HG02759 (cell line): ENCODE results near the gene LRBA.

Experiments
- ATAC-seq: cut with Tn5 transposase; IDR thresholded peaks from one replicate; pipeline ENCODE4 v1.9.1; 2021; ENCODE audit warnings: mild to moderate bottlenecking, moderate library complexity; ENCODE audit not compliant: unreplicated experiment

The LRBA gene

DNA sequence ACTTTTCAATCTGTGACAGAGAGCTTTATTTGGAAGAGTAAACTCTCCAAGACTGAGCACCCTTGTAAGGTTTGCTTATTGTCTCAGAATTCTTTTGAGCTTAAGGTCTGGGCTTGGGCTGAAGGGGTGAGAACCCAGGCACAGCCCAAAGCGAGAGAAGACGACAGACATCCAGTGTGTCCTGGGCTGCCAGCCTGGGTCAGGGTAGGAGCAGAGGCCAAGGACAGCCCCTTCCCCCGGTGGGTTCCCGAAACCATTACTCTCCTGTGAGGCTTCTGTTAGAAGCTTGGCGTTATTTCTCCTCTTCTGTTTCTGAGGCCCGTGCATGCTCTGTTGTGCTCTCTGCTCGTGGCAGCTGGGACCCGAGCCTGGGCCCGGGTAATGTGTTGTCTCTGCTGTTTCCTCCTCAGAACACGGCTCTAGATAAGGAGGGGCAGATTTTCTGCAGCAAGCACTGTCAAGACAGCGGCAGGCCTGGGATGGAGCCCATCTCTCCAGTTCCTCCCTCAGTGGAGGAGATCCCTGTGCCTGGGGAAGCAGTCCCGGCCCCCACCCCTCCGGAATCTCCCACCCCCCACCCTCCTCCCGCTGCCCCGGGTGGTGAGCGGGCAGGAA lies 759.4 kb downstream of the LRBA start:
- ATAC-seq: no peak

DNA sequence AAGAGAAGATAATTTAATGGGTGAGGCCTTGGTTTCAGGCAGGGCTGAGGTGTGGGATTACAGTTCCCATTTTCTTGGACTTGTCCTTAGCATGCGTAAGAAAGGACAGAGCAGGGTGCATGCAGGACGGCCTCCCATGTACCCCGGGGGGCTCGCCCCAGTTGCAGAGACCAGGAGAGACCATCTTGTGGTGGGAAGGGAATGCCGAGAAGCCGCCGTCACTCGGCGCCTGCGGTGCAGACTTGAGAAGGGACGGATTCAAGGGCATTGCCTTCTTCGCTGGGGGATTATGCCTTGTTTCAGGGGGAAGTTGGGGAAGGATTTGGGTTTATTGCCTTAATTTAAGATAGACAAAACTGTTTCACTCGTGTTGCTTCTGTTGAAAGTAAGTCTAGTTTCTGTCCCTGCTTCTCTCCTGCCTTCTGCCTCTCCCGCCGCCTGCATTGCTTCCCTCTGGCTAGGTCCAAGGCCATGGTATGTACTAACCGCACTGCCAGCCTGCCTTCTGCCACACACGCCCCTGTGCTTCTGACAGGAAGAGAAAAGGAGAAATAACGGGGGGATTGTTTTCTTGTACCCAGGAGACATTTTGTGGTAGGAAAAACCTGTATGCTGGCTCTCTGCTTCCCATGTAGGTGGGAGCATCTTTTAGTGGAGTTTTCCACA lies 761.0 kb downstream of the LRBA start:
- ATAC-seq: no peak

DNA sequence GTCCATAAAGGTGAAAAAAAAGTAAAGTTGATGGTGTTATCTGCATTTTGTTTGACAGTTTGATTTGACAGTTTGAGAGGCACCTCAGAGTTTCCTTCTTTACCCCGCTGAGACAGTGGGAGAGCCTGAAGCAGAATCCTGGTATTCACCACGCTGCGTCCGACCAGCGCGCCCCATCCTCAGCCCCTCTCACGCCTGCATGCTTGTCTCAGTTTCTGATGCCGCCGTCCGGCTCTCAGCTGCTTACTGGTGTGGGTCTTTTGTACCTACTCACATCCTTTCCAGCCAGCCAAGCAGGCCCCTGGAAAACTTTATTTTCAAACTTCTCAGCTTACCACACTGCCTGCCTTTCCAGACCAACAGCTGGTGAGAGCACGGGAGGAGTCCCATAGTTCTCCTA lies 761.7 kb downstream of the LRBA start:
- ATAC-seq: no peak

DNA sequence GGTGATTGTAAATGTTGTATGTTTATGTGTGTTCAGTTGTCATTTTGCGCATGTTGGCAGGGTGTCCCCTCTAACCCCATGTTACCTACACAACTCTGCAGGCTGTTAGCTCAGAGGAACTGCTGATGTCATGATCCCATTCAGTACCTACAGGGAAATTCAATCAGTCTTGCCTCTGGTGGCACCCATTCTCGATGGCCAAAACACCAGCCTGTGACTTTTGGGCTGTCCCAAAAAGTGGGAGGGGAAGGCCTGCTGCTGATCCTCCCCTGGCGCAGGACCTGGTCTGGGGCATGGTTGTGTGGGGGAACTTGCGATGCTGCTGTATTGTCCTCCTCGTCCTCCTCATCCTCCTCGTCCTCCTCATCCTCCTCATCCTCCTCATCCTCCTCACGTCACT lies 762.3 kb downstream of the LRBA start:
- no peak for ATAC-seq

DNA sequence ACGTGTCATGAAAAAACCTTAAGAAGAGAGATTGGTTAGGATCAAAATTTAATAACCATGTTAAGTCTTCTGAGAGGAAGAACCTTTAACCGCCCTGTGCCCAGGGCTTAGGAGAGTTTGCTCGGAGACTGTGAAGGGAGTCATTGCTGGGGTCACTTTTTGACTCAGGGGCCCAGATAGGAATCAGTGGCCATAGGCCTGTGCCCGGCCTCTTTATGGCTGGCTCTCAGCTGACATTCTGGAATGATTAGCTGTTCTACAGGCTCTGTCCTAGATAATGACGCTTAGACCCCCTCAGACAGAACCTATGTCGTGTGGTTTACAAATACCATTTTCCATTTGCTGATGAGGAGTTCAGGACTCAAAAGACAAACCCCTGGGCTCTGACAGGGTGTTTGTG lies 762.8 kb downstream of the LRBA start:
- no peak for ATAC-seq

DNA sequence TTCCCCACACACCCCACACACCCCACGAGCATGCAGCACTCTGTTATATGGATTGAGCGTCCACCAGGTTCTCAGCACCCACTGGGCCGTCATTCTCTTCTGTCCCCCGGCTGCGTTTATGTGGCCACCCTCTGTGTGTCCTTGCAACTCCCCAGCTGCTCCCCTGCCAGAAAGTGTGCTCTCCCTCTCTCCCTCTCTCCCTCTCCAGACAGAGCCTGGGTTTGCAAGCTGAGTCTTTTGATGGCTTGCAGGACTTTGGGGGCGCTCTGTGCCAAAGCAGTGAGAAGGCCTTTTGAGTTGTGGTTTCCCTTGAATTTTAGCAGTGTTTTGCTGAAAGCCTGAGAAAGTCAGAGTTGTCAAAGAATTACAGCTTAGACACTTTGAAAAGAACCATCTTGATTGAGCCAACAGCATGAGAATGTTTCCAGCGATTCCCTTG lies 763.3 kb downstream of the LRBA start:
- ATAC-seq: no peak

DNA sequence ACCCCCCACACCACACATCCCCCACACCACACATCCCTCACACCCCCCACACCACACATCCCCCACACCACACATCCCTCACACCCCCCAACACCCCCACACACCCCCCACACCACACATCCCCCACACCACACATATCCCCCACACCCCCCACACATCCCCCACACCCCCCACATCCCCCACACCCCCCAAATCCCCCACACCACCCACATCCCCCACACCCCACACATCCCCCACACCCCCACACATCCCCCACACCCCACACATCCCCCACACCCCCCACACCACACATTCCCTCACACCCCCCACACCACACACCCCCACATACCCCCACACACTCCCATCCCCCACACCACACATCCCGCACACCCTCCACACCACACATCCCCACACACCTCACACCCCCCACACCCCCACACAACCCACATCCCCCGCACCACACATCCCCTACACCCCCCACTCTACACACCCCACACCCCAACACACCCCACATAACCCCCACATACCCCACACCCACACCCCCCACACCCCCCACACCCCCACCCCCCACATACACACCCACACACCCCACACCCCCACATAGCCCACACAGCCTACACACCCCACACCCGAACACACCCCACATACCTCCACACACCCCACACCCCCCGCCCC lies 764.0 kb downstream of the LRBA start:
- no peak for ATAC-seq

DNA sequence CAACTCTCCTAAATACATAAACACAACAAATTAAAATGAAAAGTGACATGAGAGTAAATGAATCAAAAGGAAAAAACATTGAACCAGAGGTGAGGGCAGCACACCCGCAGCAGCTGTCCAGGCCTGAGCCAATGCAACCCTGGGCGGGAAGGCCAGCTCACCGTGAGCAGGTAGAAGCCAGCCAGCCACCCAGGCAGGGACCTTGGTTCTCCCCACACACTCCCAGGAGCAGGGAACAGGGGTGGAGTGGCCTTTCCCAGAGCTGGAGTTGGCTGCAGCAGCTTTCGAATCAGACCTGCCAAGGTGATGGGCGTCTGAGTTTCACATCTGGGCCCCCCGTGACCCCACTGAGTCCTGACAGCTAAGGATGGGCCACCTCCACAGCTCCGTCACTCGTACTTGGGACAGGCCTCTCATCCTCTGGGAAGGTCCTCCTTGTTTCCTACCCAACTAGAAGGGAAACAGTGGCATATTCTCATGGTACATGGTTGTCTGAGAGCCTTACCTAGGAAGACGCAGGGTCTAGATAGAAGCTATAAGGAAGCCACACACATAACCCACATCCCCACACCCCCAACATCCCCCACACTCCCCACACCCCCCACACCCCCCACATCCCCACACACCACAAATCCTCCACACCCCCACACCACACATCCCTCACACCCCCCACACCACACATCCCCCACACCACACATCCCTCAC lies 764.6 kb downstream of the LRBA start:
- no peak for ATAC-seq

DNA sequence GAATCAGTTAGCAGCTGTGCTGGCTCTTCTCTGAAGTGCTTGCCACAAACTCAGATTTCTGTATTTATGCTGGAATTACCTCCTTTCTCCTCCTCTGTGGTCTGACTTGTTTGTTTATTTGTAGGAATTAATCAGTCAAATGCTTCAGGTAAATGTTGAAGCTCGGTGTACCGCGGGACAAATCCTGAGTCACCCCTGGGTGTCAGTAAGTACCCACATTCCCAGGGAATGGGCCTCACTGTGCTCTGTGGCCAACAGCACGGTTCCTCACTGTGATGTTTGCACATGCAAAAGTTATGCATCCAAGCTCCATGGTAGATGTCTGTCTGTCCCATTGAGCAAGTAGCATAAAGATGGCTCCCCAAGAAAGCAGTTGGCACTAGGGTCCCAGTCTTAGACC lies 766.9 kb downstream of the LRBA start:
- ATAC-seq: no peak

DNA sequence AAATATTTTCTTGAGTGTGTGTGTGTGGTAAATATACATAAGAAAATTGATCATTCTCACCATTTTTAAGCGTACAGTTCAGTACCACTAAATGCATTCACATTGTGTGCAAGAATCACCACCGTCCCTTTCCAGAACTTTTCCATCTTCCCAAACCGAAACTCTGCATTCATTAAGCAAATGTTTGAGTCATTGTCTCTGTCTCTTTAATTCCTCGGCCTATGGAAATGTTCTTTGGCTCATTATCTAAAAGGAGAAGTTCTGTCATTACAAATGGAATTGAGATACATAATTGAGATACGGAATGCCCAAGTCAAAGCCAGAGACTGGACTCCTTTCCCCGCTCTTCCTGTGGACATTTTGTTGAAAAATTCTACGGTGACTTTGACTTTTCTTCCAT lies 767.9 kb downstream of the LRBA start:
- no peak for ATAC-seq

DNA sequence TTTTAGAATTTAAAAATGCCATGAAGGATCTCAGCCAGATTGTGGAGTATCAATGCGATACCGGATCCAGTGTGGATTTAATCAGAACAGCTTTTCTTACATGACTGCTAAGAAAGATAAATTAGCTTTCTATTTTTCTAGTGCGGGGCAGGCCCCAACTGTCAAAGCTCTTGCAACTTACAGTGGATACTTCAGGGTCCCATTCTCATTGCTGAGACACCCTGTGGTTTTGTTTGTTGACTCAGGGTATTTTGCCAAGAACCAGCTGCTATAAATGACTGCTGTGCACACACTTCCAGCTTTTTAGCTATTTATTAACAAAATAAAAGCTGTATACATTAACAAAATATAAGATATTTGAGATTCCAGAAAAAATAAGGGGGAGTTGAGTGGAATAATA lies 770.5 kb downstream of the LRBA start:
- ATAC-seq: no peak

DNA sequence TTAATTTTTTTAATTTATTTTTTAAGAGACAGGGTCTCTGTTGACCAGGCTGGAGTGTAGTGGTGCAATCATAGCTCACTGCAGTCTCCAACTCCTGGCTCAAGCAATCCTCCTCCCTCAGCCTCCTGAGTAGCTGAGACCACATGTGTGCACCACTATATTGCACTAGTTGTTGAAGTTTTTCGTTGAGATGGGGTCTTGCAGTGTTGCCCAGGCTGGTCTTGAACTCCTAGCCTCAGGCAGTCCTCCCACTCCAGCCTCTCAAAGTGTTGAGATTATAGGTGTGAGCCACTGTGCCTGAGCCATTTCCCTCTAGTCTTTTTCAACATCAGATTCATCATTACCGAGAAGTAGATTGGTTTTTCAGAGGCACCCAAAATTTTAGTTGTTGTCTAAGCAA lies 771.2 kb downstream of the LRBA start:
- no peak for ATAC-seq

DNA sequence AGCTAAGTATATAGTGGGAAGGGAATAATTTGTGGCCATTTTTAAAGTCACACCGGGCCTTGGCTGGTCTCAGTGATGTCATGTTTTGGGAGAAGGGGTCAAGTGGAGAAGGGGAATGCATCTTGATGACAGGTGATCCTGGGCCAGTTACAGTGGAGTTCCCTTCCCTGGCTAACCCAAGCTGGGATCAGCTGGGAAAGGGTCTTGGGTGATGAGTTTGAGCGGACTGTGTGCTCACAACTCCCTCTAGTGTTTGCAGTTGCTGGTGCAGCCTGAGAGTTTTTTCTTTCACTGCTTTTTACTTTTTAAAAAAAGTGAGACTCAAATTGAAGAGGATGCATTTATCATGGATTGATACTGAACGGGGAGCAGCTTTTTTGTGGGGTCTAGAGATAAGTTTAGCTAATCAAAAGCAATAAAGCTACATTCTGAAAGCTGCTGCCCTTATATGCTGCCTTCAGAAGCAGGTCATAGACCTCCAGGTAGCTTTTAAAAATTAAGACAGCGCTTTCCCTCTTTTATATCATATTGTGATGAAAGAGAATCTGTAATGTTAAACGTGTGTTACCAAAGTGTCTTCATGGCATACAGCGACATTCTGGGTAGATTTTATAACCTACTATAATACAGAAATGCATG lies 772.1 kb downstream of the LRBA start:
- ATAC-seq: no peak

DNA sequence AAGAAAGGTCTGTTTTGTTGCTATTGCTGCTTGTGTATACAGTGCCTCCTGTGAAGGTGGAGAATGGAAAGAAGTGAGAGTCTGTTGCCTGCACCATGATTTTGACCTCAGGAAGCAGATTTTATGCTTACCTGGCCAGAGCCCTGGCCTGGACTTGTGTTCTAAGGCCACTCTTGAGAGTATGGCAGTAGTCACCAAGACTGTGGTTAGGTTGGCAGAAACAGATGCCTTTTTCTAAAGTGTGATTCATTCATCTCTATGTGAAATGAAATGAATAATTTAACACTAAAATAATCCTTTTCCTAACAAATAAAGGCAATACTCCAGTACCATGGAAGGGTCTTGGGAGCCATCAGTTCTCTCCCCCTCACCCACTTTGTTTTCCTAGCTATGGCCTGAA lies 775.1 kb downstream of the LRBA start:
- no peak for ATAC-seq

DNA sequence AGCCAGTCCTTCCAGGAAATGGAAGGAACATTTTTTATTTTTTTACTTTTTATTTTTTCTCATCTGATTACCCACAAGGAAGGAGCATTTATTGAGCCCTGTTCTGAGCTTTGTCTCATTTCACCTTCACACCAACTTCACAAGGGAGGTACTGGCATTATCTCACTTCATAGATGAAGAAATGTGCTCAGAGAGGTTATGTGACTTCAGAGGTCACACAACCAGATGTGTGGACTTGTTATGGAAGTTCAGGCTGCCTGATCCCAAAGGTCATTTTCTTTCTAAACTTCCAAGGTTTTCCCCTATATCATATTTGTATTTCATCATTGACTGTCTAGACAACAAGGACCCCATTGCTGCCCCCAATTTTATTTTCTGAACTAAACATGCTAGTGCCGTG lies 776.5 kb downstream of the LRBA start:
- ATAC-seq: no peak

DNA sequence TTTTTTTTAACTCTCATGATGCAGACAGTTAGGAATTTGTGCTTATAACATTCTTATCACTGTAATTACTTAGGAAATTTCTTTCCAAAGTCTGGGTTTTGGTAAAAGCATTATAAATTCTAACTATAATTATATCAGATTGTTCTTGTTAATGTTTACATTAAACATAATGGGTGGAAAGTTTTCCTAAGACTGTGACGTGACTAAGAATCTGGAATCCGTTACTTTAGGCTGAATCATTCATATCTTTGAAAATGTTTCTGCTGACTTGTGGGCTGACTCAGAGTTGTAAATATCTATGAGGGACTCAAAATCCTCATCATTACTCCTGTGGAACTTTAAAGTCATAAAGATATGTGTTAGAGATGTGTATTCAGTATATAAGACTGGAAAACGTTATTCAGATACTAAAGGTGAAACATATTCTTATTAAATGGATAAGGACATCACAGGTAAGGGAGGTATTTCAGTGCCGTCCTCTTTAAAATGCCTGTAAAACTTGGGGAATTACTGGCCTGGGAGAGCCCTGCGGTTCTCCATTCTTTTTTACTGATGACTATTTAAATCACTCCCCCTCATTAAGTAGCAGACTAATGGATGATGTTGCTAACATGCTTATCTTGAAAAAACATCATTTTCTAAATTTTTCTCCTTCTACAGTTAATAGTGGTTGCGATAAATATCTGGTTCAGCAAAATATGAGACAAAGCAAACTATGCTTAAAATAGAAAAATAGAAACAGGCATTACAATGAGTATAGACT lies 777.8 kb downstream of the LRBA start:
- no peak for ATAC-seq

DNA sequence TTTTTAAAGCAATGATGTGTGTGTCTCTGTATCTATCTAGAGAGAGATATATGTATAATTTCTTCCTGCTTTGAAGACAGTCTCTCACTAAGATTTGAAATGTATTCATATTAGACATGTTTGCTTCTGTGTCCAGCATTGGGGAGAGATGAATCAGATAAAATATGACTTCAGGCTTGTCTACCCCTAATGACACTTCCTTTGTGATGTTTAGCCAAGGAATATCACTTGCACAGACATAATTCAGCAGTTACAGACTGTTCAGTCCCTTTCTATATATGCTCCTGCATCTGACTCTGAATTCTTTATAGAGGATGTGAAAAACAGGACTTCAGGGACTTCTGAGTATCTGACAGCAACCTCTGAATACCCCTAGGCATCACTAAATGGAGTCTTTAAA lies 778.5 kb downstream of the LRBA start:
- ATAC-seq: no peak

DNA sequence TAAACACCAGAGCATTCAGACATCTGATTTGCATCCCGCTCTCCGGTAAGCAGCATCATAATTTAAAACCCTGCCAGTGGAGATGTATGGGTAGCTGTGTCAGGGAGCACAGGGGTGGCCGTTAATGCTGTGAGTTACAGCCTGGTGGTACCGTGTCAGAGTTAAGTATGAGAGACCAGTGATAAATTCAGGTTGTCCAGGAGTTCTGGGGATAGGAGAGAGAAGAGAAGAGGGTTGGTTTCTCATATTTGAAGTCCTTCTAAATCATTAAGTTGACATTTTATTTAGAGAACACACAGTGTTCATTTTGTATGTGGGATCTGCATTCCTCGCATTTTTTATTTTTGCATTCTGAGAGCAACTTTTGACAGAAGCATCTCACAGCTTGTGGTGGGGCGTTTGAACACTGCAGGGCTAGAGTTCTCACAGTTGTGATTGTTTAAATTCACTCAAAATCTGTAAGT lies 779.2 kb downstream of the LRBA start:
- no peak for ATAC-seq

DNA sequence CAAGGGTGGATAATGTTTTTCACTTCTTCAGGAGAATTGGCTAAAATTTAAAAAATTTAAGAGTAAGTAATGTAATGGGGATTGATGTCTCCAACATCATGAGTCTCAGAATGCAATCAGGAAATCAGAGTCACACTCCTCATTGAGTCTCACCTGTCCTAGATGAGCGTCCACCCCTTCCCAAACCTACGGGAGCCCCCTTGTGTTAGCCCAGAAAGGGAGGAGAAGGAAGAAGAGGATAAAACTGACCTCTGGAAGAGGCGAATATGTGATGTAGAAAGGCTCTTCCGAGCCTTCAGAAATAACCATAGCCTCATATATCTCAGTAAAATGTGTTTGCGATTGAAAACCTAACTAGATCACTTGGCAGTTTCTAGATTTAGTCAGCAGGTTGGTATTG lies 779.8 kb downstream of the LRBA start:
- ATAC-seq: no peak

DNA sequence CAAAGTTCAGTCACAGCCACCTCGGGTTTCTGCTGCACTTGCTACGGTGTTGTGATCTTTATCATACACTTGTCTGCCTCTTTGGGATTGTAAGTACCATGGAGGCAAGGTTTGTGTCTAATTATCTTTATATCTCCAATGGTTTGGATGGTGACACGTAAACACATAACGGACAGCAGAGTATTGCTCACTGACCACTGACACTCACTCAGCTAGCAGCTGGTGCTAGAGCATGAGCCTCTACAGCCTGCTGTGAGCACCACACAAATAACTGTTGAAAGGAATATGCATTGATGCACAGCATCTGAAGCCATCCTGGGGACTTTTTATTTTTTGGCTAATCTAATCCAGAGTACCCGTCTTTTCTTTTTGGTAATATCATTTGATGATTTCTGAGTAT lies 780.8 kb downstream of the LRBA start:
- no peak for ATAC-seq

DNA sequence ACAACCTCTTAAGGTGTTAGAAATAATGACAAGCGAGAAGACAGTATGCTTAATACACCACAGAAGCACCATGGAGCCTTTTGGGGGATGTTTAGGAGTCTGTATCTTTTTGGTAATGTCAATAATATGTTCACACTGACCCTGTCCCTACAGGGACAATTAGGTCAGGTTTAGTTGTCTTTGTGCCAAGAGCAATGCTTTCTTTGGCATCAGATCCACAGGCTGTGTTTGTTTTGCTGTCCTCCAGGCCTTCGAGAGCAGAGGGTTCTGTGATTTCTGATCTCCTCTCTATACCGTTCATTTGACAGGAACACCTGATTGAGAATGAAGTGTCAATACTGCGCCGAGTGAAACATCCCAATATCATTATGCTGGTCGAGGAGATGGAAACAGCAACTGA lies 783.1 kb downstream of the LRBA start:
- no peak for ATAC-seq
